CD4-positive, alpha-beta T cell treated with Interleukin-12 subunit alpha and Interleukin-12 subunit beta, for 1 hour (primary cell): ENCODE data around the gene MSH2.
"Not testable (repeated sequence)": the region's sequence is repeated elsewhere in the genome, so short reads cannot be mapped to it uniquely, and the experiment has no call there.

Experiments used
- DNase-seq: peaks from one replicate; pipeline ENCODE4 v3.0.0-alpha.2; 2020

Gene MSH2

DNA sequence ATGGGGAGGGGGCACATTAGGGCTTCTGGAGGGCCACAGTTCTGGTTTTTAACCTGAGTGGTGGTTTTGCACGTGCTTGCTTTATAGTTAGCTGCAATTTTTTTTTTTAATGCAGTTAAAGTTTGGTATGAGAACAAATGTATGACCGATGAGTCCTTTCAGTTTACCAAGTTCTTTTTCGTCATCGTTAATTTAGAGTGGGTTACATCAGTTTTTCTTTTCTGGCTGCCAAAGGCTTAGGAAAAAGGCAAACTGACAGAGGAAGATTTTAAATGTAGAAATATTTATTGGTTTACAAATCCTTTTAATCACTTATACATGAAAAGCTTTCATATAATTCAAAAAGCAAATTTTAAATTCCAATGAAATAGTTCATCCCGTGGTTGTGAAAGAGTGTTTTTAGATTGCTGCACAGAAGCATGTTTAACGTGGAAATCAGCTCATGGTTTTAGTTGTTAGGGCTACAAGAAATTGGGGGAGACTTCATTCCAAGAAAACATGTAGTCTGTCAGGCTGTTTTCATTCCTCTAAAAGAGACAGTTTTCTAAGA is 82.9 kb downstream of the MSH2 start:
- DNase-seq = no peak

DNA sequence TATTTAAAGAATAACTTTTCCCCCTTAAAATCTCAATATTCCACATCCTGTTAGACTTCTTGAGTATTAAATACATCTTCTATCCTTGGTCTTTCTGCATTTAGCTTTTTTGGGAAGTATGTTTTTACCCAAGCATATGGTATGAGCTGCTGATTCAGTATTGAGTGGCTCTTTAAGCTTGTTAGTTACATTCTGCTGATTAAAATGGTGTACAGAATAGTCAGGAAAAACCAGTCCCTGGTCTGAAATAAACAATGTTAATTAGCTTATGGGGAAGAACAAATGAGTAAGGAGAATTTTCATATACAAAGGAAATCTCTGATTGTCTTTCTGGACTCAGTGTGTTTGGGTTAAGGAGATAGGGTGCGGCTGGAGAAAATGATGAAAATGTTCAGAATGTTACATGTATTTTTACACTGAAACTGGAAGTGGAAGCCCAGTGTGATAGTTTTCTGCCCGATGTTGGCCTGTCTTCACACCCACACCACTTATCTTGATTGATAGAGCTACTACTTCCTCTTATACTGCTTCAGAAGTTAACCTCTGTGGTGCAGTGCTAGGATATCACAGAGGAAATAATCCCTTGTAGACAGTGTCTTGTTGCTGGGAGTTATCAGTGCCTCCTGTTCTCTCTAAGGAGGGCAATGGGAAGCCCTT is 84.0 kb downstream of the MSH2 start:
- peak; percentile 2 for DNase-seq

DNA sequence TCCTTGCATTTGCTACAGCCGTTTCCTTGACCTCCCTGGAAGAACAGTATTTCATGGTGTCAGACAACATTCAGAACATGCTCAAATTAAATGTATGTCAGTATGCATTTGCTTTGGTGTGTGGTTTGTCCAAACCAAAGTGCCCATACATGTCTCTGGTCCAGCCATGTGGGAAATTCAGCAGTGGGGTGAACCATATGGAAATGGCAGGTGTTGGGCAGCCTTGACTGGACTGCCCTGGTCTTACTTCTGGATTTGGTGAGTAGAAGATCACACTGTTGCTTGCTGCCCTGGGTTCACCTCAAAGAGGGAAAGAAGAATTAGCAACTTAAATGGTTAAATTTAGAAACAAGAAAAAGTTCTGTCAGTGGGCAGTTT is 84.5 kb downstream of the MSH2 start:
- DNase-seq = no peak

DNA sequence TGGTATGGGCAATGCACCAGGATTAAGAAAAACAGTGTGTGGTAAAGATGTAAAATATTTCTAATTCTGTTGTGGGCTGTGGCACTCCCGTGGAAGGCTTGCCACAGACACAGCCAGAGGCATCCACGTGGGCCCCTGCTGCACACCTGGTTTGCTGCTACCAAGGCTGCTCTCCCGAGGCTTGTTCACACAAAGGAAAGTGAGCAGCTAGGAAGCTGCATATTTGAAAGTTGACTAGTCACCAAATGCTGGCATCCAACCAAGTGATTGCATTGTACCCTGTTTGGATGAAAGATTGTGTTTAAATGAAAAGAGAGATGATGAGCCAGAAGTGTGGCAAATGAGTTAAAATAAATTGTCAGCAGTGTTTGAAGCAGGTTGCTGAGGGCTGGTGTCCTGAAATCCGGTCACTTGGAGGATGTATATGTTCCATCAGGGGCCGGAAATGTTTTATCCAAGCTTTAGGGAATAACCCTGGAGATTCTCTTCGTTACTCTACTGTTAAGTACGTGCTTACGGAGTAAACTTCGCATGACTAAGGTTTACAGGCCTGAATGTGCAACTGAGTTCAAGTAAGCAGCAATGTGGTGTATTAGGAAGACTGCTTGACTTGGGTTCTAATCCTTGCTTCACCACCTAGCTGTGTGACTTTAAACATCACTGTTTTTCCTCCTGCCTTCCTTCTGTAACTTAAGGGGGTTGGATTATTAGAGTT is 86.1 kb downstream of the MSH2 start:
- no peak for DNase-seq

DNA sequence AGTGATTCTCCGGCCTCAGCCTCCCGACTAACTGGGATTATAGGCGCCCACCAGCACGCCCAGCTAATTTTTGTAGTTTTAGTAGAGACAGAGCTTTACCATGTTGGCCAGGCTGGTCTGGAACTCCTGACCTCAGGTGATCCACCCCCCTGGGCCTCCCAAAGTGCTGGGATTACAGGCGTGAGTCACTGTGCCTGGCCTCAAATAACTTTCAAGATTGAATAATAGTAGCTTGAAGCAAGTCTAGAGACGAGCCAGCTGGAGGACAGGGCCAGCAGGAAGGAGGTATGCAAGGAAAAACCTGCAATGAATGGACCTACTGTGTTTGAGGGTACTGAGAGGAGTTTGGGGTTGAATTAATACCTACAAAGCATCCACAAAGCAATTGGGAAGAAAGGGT is 87.5 kb downstream of the MSH2 start:
- no peak for DNase-seq

DNA sequence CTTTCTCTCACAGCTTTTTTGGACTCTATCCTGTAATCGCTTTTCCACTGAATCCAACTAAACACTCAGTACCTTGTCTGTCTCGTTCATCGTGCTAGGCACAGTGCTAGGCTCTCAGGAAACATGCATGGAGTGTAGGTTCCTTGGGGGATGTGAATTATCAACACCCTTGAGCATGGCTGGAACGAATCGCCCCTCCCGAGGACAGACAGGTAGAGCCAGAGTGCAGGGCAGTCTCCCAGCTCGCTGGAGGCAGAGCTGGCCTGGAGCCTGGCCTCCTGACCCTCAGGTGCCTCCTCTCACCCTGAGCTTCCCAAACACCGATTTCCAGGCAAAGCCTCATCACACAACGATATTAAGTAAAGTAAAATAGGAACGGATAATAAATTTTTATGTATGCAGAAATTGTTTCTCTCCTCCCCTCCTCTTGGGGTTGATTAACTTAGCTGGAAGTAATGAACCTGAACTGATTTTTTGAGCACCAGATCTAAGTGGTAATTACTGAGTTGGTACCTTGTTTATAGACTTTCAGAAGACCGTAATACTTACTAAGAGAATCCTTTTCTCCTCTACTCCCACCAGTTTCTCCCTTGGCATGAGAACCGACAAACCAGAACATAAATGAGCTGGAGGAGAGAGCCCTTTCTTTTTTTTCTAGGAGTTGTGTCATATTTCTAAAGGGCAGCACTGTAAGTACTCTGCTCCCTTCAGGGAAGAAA is 90.5 kb downstream of the MSH2 start:
- DNase-seq = no peak

DNA sequence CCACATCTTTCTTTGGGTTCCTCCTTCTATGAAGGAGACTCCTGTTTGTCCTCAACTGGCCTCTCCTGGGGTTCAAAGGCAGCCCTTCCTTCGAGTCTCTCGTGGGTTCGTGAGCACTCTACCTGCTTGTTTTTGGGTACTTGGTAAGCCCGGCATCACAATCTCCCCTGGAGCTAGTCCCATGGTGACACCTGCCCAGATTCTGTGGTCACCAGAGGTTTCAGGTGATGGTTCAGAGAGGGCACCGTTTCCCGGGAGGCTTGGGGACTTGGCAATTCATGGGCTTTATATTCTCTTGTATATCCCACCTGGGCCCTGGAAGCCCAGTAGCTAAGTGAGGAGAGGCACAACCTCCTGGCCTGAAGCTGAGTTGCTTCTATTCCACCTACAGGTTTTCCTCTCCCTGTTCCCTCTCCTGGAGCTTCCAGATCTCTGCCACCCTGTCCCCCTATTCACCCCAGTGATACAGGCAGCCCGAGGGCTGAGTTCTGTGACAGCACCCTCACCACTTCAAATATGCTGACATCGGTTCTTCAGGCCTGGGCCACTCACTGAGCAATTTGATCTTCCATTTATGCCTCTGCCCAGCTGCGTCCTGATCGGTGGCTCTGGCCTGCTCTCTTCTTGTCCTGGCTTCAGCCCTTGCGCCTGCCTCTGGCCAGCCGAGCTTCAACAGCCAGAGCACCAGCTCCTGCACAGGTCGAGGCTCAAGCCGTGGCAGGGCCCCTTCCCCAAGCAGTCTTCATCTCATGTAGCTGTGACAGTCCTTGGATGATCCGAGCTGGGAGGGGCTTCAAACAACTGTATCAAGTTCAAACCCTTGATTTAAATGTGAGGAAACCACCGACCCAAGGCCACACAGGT is 91.5 kb downstream of the MSH2 start:
- DNase-seq = no peak

DNA sequence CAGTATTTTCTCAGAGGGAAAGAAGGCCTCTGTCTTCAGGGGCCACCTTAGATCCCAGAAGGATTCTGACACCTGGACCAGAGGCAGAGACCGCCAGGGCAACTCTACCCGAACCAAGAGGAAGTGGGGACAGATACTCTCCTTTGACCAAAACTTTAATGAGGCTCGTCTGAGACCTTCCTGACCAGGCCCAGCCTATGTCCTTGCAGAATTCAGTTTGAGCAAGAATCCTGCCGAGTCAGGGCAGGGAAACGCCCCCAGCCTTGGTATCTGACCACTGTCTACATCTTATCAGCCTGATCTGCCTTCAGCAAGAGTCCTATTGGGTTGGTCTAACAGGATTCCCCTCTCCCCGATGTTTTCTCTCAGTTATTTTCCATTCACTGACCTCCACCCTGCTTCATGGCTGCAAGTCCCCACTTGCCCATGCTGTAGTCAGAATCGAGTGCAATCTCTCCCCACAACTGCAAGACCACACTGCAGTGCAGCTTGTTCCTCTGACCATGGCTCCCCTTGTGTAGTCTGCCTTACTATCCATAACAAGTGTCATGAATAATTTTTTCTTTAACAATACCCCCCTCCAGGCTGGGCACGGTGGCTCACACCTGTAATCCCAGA is 95.0 kb downstream of the MSH2 start:
- DNase-seq = no peak

DNA sequence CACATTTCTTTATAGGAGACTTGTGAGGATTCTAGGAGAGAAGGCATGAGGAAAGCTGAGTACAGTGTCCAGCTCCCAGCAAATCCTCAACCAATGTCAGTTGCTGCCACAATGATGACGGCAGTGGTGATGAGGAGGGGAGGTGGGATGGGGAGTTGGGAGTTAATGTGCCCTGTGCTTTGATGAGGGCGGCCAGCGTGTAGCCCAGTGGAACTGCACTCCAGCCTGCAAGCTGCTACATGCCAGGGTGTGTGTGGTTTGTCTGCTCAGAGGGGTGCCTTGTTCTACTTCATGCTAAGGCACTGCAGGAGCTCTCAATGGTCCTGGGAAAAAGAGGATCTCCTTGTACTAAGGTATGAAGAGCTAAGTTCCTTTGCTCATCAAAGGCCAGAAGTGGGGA is 96.1 kb downstream of the MSH2 start:
- DNase-seq = no peak

DNA sequence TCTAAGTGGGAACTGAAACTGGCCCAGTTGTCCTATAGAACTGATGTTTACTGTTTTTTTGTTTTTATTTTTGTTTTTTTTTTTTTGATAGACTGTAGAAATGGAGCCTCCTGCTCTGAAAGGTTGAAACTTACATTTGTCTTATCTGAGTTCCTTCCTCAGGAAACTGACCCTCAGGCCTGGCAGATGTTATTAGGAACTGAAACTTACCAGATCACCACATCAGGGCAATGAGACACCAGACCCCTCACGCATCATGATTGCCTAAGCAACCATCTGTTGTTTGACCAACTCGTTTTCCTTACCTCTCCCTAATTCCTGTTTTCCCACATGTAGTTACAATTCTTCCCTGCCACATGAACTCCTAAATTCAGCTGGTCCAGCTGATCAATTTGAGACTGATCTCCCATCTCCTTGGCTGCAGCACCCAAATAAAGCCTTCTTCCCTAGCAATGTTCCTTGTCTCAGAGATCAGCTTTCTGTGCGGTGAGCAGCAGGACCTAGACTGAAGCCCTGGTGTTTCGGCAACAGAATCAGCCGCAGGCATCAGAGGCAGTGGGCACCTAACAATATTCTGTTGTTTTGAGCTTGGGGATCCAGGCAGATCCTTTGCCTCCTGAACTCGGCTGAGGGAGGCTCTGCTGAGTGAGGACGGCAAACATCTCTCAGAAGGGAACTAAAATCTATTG is 96.8 kb downstream of the MSH2 start:
- DNase-seq = no peak

DNA sequence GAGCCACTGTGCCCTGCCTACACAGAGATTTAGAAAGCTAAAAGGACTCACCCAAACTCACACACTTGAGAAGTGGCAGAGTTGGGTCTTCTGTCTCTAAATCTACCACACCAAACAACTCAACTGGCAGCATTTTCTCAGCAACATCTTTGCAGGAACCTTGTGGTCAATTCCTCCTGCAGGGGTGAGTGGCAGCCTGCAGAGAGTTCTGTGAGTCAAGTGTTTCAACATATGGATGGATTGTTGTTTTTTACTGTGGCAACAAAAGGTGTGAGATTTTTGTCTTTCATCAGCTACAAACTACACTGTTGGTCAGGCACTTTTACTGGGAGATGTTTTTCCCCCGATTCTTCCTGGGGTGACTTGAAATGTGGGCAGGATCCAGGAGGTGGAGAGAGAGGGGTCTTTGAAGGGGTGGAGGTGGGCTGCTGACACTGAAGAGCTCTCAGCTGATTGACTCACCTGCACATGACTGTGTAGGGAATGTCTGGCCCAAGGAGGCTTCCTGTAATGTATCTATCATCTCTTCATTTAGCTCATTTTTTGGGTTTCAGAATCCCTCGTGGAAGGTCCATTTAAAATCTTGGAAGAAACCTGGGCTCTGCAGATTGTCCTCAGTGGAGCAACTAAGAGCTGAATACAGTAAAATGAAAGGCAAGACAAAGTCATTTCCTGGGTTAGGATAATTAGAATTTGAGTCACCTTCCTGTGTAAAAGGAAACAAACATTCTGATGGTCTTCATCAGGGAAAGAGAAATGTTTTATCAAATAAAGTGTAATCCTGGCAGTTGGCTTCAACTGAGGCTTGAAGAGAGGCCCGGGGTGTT is 98.6 kb downstream of the MSH2 start:
- DNase-seq = no peak

DNA sequence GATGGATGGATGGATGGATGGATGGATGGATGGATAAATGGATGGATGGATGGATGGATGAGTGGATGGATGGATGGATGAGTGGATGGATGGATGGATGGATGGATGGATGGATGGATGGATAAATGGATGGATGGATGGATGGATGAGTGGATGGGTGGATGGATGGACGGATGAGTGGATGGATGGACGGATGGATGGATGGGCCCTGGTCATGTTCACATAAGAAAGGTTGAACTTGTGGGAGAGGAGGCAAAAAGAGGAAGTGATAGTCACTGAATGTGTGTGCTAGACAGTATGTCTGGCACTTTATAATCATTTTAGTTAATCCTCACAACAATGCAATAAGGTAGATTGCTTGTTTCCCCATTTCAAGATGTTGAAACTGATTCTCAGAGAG is 99.5 kb downstream of the MSH2 start:
- not testable (repeated sequence) for DNase-seq

DNA sequence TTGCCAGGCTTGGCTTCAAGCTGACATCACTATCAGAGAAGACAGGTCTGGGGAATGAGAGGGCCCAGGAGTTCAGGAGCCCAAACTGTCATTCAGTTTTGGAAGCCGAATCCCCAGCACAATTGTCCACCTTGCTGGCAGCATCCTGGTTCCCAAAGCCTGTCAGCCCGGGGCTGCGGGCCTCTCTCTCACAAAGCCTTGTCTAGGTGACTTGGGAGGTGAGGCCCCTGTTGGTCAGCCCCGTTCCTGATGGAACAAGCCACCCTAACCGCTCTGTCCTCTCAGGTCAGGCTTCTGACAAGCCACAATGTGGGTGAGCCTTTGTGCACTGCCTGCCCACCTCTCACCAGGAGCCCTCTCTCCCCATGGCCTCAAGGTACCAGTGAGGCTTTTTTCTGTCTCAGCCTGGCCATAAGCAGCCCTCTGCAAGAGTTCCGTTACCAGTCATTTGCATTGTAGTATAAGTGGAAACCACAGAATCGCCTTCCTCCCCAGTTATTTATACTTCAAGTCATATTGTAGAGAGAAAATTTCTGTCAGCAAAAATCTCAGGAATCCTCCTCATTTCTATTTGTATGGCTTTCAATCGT is 100.6 kb downstream of the MSH2 start:
- DNase-seq = no peak

DNA sequence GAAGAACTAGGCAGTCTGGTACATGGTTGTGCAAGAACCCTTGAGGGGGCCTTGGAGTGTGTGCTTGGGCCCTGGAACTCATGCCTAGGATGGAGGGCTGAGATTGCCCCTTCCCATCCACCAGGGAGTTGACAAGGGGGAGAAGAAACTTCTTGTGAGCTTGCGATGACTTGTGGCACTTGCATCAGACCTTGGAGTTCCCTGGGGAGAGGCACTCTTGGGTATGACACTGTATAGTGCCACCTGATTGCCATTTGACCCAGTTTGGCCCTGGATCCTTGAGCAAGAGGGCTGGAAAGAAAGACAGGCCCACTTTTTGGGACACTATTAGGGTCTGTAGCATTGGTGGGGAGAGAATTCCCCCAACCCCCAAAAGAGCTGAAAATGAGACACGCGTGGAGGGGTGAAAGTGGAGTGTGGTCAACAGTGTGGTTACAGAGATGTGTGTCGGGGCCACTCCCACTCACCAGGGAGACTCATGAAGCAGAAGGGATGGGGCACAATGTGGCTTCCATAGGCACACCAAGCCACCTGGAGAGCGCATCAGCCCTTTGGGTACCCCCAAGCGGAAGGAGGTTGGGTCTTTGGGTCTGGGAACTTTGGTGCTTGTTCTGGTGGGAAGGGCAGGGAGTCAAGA is 101.3 kb downstream of the MSH2 start:
- DNase-seq = no peak

DNA sequence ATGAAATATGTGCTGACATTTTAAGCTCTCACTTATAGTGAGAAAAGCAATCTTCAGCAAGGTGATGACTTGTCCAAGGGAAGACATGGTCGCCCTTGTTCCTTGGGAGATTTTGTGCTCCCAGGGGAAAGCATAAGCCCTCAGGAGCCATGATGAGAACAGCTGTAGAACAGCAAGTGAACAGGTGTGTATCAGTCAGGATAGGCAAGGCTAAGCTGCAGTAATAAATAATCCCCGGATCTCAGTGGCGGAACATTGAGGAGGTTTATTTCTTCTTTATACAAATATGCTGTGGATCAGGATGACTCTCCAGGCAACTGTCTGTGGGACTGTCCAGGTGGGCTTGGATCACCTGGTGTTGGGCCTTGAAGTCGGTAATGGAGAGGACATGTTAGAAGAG is 103.1 kb downstream of the MSH2 start:
- DNase-seq = no peak

DNA sequence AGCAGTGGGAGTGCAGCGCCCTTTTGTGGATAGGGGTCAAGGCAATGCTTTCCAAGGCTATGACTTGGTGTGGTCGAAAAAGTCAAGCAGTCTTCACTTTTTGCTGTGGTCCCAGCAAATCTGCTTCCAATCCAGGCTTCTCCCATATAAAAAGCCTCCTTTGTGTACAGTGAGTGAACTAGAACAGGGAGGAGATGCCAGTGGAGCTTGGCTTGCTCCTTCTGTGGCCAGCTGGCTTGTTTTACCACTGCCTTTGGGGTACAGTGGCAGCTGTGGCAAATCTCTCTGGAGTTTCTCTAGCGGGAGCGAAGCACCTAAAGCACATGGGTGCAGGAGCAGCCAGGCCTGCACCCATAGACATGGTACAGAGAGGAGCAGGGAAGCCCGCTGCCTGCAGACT is 103.5 kb downstream of the MSH2 start:
- no peak for DNase-seq

DNA sequence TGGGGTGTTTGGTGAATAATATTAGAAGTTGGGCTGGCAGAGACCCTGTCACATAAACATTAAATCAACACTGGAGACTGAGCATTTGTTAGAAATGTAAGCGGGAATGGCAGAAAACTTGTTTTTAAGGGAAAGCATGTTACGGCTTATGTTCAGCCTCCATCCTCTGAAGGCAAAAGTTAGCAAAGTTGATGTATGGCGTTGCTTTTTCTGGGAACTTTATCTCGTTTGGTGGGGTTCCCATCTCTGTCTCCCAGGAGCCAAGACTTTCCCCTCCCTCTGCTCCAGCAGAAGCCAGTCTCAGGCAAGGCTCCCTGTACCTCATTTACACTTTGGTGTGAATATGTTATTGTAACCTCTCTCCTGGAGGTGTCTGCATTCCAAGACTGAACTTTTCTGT is 105.1 kb downstream of the MSH2 start:
- DNase-seq = no peak

DNA sequence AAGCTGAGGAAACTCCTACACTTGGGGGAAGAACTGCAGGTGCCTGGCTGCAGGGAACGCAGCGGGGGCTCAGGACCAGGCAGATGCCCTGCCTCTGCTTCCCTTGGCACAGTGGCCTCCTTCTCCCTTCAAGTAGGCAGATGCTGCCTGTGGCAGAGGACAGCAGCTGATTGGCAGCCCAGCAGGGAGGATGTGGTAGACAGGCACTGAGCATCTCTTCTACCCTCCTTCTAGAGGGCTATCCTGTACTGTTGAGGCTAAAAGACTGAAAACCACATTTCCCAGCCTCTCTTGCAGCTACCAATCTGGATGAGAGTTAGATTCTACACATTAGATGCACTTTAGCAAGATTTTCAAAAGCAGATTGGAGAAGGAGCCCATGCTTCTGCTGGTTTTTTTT is 105.7 kb downstream of the MSH2 start:
- DNase-seq = no peak

DNA sequence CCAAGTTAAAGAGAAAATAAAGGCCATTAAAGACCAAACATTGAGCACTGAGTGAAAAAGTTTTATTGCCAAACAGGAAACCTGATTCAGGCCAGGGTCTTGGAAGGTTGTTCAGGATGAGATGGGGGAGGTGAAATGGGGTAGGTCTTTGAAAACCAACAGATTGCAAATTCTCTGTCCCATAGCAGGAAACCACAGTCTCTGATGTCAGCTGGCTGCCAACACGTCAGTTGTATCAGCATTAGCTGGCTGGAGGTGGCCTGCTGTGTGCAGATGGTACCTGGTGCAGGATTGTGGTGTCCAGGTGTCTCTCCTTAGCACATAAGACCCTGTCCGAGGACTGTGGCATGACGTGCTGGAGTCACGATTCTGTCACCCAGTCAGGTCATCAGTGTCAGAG is 106.3 kb downstream of the MSH2 start:
- no peak for DNase-seq

DNA sequence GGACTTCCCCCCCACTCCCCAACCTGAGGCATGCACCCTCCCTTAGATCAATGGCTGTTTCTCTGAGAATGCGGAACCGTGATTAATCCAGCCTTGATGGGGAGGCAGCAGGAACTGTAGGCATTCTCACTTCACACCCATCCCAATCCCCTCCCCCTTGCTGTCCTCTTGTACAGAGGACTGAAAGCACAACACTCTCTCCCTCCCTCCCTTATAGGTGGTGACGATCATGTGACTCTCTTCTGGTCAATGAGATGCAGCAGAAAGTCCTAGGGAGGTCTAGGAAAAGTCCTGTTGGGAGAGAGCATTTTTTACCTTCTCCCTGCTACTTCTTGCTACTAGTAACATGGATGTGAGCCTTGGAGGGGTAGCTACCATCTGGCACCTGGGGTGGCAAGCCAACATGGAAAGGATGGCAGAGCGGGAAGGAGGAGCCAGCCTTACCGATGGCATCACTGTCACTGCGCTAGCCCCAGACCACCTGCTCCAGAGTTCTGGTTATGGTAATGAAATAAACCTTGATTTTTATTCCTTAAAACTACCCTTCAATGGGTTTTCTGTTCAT is 106.9 kb downstream of the MSH2 start:
- no peak for DNase-seq
